Adrenal gland (tissue), 12 donors: ENCODE data around the gene NACA2. TPM values are rescaled to one million over a fixed set of nuclear protein-coding genes. Genes with fewer than 3 reads are reported as not detected.
"Not testable (repeated sequence)": the region's sequence is repeated elsewhere in the genome, so short reads cannot be mapped to it uniquely, and the experiment has no call there.

Source experiments
- DNase-seq, 7 donors: peaks; one replicate each; pipeline ENCODE4 v3.0.0-alpha.2; 2019 to 2020
- H3K27ac ChIP-seq, 5 donors: fragments of 200-600 bp; sonication (generic) in 4 of 5; 1 replicate in 3 of 5; 2 replicates in 2 of 5; pipeline versions ENCODE4 v1.5.1 to v1.8.0; 2016 to 2020; ENCODE audit warnings: mild to moderate bottlenecking in 1 of 5
- H3K27me3 ChIP-seq: fragments of 200-600 bp; 2 replicates; pipeline ENCODE4 v1.8.0; 2021
- H3K36me3 ChIP-seq, 2 donors: fragments of 200-600 bp; replicated peaks in 1 of 2; 1 replicate in 1 of 2; 2 replicates in 1 of 2; pipeline versions ENCODE4 v1.5.1 to v1.8.0; 2018 to 2022
- H3K4me1 ChIP-seq, 2 donors: fragments of 200-600 bp; replicated peaks in 1 of 2; 1 replicate in 1 of 2; 2 replicates in 1 of 2; pipeline versions ENCODE4 v1.5.1 to v1.8.0; 2018 to 2021
- H3K4me3 ChIP-seq, 4 donors: fragments of 200-600 bp; sonication (generic) in 3 of 4; one replicate each; pipeline ENCODE4 v1.5.1; 2016 to 2018
- H3K9me3 ChIP-seq, 3 donors: fragments of 200-600 bp; sonication (generic) in 1 of 3; replicated peaks in 1 of 3; 1 replicate in 2 of 3; 2 replicates in 1 of 3; pipeline versions ENCODE4 v1.5.1 to v1.8.0; 2016 to 2021
- POLR2A ChIP-seq, 2 donors: fragments of 450-650 bp; IDR thresholded peaks; one replicate each; pipeline ENCODE4 v1.6.1; 2017; ENCODE audit warnings: antibody characterized with exemption in 2 of 2, mild to moderate bottlenecking in 2 of 2, moderate library complexity in 1 of 2
- WGBS, 4 donors: extraction: QIAGEN DNeasy Blood & Tissue Kit in 2 of 4; methylation state at CpG; one replicate each; pipeline versions ENCODE4 v1.1.5 to v1.1.7; 2013 to 2017; 5-methylcytosine and 5-hydroxymethylcytosine counted together
- intact Hi-C, 2 donors: fragments of 100-400 bp; cut with DNase I; formaldehyde crosslinking; loops; one replicate each; pipeline versions ENCODE4 v1.14.1 to v1.15.0; 2022 to 2023
- polyA plus RNA-seq, 3 donors: library from polyadenylated mRNA; stranded (reverse); fragments of 200-250 nt in 2 of 3; fragments of 350-450 nt in 1 of 3; fragmentation: Illumina TruSeq in 1 of 3; extraction: RNeasy Lipid Tissue Mini Kit (QIAGEN cat#74804) in 1 of 3; gene quantifications; one replicate each; pipeline ENCODE4 v1.2.3, GENCODE V29; 2013 to 2014
- total RNA-seq, 9 donors: library from RNA; depleted of rRNA in 4 of 9; stranded (reverse); fragments of >200 nt in 4 of 9; fragments of 120-200 nt in 1 of 9; fragmentation: NEBNext Ultra II Directional in 1 of 9; extraction: Animal tissue kit (Norgen Biotek cat#: 25700) in 1 of 9; gene quantifications; one replicate each; pipeline versions ENCODE4 v1.1.0 to v1.2.4, GENCODE V29; 2013 to 2023
- TF ChIP-seq, protein P1 (sequence below), 6 experiments: fragments of 450-650 bp in 4 of 6; fragments of 200-600 bp in 2 of 6; sonication (generic) in 1 of 6; IDR thresholded peaks; 1 replicate in 5 of 6; 2 replicates in 1 of 6; pipeline versions ENCODE4 v1.5.1 to v1.8.0; 2016 to 2021; ENCODE audit warnings: antibody characterized with exemption in 6 of 6, mild to moderate bottlenecking in 2 of 6, moderate library complexity in 1 of 6
- donor health status: healthy with polysubstance abuse.
- donor health status: Bipolar disorder and iron deficiency.
- donor health status: DM: yes; HTN: yes; CAD: no.
- donor health status: DM: no; HTN: no; CAD: no.
- donor health status: DM: no; HTN: no; CAD: no.
- donor health status: DM: yes; HTN: yes; CAD: no.

Gene NACA2
- total and polyA plus RNA-seq, 12 donors, result 0.27 to 0.28 TPM; not detected in 10

DNA sequence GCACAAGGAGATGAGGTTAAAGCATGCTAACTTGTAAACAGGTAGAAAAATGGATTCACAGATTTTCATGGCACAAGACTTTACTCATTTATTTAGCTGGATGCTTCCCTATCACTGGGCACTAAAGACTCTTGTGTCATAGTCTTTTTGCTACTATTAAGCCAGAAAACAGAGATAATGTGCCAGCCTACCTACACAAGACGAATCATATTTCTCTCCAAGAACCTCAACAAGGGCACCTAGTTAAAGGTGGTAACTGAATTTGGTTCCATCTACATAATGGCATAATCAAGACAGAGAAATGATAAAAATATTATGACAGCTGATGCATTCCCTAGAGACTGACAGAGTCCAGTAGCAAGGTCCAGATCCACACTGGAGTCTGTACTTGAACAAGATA lies 3.8 kb downstream of the NACA2 start:
- intact Hi-C loops, result no loop called here
- Histone ChIP-seq H3K9me3 (no peaks in the 10 kb centered on the region), H3K4me3 (no peak overlapping the region), H3K27ac (no peak overlapping the region), H3K4me1 (no peaks in the 10 kb centered on the region), H3K36me3 (no peaks in the 10 kb centered on the region), H3K27me3 (peaks cover 15% of the 10 kb centered on the region)
- 75 to 90% (median 86%) methylated on average over 1 of the region's 1 CpG for WGBS, 4 donors
- TF ChIP-seq, protein P1, sequence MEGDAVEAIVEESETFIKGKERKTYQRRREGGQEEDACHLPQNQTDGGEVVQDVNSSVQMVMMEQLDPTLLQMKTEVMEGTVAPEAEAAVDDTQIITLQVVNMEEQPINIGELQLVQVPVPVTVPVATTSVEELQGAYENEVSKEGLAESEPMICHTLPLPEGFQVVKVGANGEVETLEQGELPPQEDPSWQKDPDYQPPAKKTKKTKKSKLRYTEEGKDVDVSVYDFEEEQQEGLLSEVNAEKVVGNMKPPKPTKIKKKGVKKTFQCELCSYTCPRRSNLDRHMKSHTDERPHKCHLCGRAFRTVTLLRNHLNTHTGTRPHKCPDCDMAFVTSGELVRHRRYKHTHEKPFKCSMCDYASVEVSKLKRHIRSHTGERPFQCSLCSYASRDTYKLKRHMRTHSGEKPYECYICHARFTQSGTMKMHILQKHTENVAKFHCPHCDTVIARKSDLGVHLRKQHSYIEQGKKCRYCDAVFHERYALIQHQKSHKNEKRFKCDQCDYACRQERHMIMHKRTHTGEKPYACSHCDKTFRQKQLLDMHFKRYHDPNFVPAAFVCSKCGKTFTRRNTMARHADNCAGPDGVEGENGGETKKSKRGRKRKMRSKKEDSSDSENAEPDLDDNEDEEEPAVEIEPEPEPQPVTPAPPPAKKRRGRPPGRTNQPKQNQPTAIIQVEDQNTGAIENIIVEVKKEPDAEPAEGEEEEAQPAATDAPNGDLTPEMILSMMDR (IDR thresholded peaks at IDR 0.05), result no peak
- no peak for TF ChIP-seq POLR2A (IDR thresholded peaks at IDR 0.05)
- no peak for DNase-seq

DNA sequence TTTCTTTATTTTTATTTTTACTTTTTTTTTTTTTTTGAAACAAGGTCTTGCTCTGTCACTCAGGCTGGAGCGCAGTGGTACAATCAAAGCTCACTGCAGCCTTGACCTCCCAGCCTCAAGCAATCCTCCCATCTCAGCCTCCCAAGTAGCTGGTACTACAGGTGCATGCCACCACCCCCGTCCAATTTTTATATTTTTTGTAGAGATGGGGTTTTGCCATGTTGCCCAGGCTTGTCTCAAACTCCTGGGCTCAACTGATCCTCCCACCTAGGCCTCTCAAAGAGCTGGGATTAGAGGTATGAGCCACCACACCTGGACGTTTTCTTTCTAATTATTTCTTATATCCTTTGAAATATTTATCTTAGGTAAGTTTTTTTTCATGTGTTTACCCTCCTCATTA lies 4.4 kb downstream of the NACA2 start:
- H3K4me3 ChIP-seq, H3K36me3 ChIP-seq, intact Hi-C loops, H3K27ac ChIP-seq, DNase-seq, H3K4me1 ChIP-seq, H3K9me3 ChIP-seq: not testable (repeated sequence)
- peaks cover 12% of the 10 kb centered on the region for H3K27me3 ChIP-seq
- WGBS, 4 donors, result 58 to 71% (median 69%) methylated on average over 3 of the region's 3 CpGs

DNA sequence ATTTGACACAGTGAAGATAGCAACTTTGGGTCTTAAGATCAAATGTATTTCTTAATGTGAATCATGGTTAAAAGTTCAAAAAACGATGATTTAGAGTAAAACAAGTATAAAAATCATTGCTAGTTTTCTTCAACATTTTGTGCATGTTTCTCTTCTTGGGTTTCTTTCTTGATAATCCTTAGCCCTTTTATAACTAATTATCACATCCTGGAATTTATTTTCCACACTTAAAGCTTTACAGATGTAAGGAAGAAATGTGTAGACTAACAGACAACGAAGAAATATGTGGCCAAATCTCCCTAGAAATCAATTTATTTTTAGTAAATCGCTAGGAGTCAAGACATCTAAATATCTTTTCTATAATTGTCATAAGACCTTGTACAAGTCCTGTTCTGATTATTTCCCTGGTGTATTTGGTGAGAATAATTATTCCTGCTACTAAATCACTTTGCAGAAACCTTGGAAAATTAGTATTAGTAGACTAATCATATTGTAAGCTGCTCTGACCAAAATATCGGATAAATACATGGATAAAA lies 4.9 kb downstream of the NACA2 start:
- no peak overlapping the region for H3K27ac ChIP-seq
- 85 to 89% (median 87%) methylated on average over 4 of the region's 4 CpGs for WGBS, 4 donors
- no peaks in the 10 kb centered on the region for H3K36me3 ChIP-seq
- no peaks in the 10 kb centered on the region for H3K4me1 ChIP-seq
- H3K4me3 ChIP-seq, result no peak overlapping the region
- TF ChIP-seq, protein P1 (IDR thresholded peaks at IDR 0.05), result no peak
- TF ChIP-seq POLR2A (IDR thresholded peaks at IDR 0.05), result no peak
- intact Hi-C loops, result no loop called here
- DNase-seq, result no peak
- H3K27me3 ChIP-seq, result peaks cover 9% of the 10 kb centered on the region
- H3K9me3 ChIP-seq, result no peaks in the 10 kb centered on the region

DNA sequence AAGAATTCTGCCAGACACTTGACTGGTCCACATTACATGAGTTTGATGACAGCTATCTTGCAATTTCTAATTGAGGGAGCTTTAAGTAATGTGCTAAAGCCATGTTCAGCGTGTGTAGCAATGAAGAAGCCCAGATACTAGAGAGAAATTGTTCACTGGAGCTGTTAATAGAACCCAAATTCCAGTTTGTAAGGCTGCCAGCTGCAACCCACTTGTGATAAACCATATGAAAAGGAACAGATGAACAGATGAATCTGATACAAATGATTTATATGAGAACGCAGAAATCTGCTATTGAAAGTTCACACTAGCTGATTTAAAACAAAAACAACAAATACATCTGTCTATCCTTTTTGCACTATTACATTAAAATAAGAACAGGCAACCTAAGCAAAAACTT lies 6.2 kb downstream of the NACA2 start:
- intact Hi-C loops, result no loop called here
- TF ChIP-seq, protein P1 (IDR thresholded peaks at IDR 0.05), result no peak
- Histone ChIP-seq H3K9me3 (no peaks in the 10 kb centered on the region), H3K4me3 (no peak overlapping the region), H3K4me1 (no peaks in the 10 kb centered on the region), H3K27me3 (peaks cover 5% of the 10 kb centered on the region), H3K36me3 (no peaks in the 10 kb centered on the region), H3K27ac (no peak overlapping the region)
- WGBS, 4 donors, result 76 to 91% (median 85%) methylated on average over 2 of the region's 2 CpGs
- no peak for DNase-seq

DNA sequence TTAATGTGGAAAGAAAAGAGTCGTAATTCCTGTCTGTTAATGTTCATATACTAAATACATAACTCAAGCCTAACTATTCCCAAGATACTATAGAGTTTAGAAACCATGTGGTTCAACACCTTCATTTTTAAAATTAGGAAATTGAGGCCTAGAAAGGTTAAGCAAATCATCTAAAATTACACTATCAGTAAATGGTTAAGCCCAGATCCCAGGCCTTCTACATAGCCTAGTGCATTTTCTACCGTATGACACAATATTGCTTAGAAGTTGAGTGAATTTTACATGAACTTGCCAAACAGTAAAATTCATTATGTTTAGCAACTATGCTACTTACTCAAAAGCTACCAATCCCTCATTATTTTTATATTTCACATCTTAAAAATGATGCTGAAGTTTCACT lies 6.8 kb downstream of the NACA2 start:
- WGBS, 4 donors, result 70 to 81% (median 73%) methylated on average over 2 of the region's 2 CpGs
- intact Hi-C loops, result no loop called here
- no peak for TF ChIP-seq POLR2A (IDR thresholded peaks at IDR 0.05)
- Histone ChIP-seq H3K27me3 (peaks cover 5% of the 10 kb centered on the region), H3K9me3 (no peaks in the 10 kb centered on the region), H3K27ac (no peak overlapping the region), H3K4me1 (no peaks in the 10 kb centered on the region), H3K4me3 (no peak overlapping the region), H3K36me3 (no peaks in the 10 kb centered on the region)
- DNase-seq, result no peak
